Epithelial cell of proximal tubule (primary cell): Measurements from ENCODE around the gene ZNF446. TPM values are rescaled to one million over a fixed set of nuclear protein-coding genes. Genes with fewer than 3 reads are reported as not detected.

Source experiments
- DNase-seq: peaks from one replicate; pipeline ENCODE4 v3.0.0-alpha.2; 2011; ENCODE audit warnings: low read depth
- H3K4me3 ChIP-seq: 2 replicates; pipeline ENCODE4 v1.5.1; 2011; ENCODE audit warnings: low read depth, mild to moderate bottlenecking, low read length
- CTCF ChIP-seq: conservative IDR thresholded peaks from 2 replicates; pipeline ENCODE4 v1.5.1; 2012; ENCODE audit warnings: low read depth, mild to moderate bottlenecking, low read length
- total RNA-seq: library from RNA; depleted of rRNA; stranded (reverse); fragments of >200 nt; gene quantifications from 2 replicates; pipeline ENCODE4 v1.2.3, GENCODE V29; 2015

Gene ZNF446
- total RNA-seq, 1 donor from 2014 or later: 9.7 TPM

GRCh38 chr19:58521651-58522050 is 45.5 kb downstream of the ZNF446 start:
- TF ChIP-seq CTCF: no peak
- DNase-seq: no peak
- no peak overlapping the region for H3K4me3 ChIP-seq

DNA sequence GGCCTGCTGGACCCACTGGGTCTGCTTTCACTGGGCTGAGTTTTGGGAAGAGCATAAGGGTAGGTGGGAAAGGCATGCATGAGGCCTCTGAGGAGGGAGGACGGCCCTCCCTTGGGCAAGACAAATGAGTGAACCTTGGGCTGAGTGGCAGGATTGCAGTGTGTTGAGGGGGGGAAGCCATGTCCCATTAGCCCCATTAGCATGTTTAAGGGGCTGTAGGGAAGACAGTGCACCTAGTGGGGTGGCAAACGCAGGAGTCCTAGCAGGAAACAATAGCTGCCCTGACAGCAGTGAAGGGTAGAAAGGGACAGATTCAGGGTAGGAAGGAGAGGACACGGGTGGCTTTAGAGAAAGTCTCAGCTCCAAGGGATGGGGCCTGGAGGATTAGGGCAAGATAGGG is 46.6 kb downstream of the ZNF446 start:
- DNase-seq: no peak
- no peak for TF ChIP-seq CTCF
- no peak overlapping the region for H3K4me3 ChIP-seq

DNA sequence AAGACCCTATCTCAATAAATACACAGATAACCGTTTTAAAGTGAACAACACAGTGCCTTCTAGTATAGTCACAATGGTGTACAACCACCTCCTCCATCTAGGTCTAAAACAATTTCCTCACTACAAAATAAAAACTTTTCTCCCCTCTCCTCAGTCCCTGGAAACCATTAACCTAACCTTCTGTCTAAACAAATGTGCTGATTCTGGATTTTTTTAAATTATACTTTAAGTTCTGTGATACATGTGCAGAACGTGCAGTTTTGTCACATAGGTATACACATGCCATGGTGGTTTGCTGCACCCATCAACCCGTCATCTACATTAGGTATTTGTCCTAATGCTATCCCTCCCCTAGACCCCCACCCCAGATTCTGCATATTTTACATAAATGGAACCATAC is 53.3 kb downstream of the ZNF446 start:
- DNase-seq: no peak
- no peak for TF ChIP-seq CTCF
- H3K4me3 ChIP-seq: no peak overlapping the region

Other genes starting within 250 kb of the ZNF446 start
- 54.5 and 58.9 TPM in 2 replicates for gene ZNF544, start 247.4 kb upstream of the ZNF446 start, total RNA-seq
- gene ZNF8, start 197.4 kb upstream of the ZNF446 start, total RNA-seq: 4.2 and 4.5 TPM in 2 replicates
- 40.4 and 51.0 TPM in 2 replicates for gene ERVK3-1, start 171.0 kb upstream of the ZNF446 start, total RNA-seq
- gene ZSCAN22, start 149.4 kb upstream of the ZNF446 start, total RNA-seq: 1.3 and 1.9 TPM in 2 replicates
- 2.7 and 20.1 TPM in 2 replicates for gene A1BG, start 122.9 kb upstream of the ZNF446 start, total RNA-seq
- gene ZNF497, start 113.6 kb upstream of the ZNF446 start, total RNA-seq: 0.06 and 0.14 TPM in 2 replicates
- 2.4 and 11.5 TPM in 2 replicates for gene ZNF837, start 95.3 kb upstream of the ZNF446 start, total RNA-seq
- 1,628 and 2,421 TPM in 2 replicates for gene RPS5, start 89.1 kb upstream of the ZNF446 start, total RNA-seq
- not detected in 2 replicates for gene RNF225, start 80.7 kb upstream of the ZNF446 start, total RNA-seq
- 5.3 and 10.5 TPM in 2 replicates for gene ZNF584, start 67.7 kb upstream of the ZNF446 start, total RNA-seq
- gene ZNF132, start 36.2 kb upstream of the ZNF446 start, total RNA-seq: 1.8 and 2.4 TPM in 2 replicates
- 0.98 and 3.8 TPM in 2 replicates for gene ZNF324B, start 24.7 kb upstream of the ZNF446 start, total RNA-seq
- gene ZNF324, start 9.3 kb upstream of the ZNF446 start, total RNA-seq: 7.2 and 13.8 TPM in 2 replicates
- gene SLC27A5, start 35.6 kb downstream of the ZNF446 start, total RNA-seq: 14.8 and 15.8 TPM in 2 replicates
- 18.2 and 23.7 TPM in 2 replicates for gene ZBTB45, start 43.5 kb downstream of the ZNF446 start, total RNA-seq
- gene TRIM28, start 67.7 kb downstream of the ZNF446 start, total RNA-seq: 454 and 661 TPM in 2 replicates
- 70.1 and 137 TPM in 2 replicates for gene CHMP2A, start 78.8 kb downstream of the ZNF446 start, total RNA-seq
- 37.4 and 49.9 TPM in 2 replicates for gene UBE2M, start 82.3 kb downstream of the ZNF446 start, total RNA-seq
- gene MZF1, start 97.0 kb downstream of the ZNF446 start, total RNA-seq: 8.0 and 12.7 TPM in 2 replicates